GM12875 (cell line): Measurements from ENCODE around the gene SLC5A11.

Experiments
- H3K4me3 ChIP-seq: one replicate; pipeline ENCODE4 v1.5.1; 2011; ENCODE audit warnings: low read depth, low read length, control low read depth
- CTCF ChIP-seq: IDR thresholded peaks from 2 replicates; pipeline ENCODE4 v1.5.1; 2011; ENCODE audit warnings: low read depth, mild to moderate bottlenecking, control low read depth, inconsistent platforms, low read length, moderate library complexity, borderline replicate concordance; ENCODE audit not compliant: insufficient read depth

The SLC5A11 gene

GRCh38 chr16:24906901-24907300 lies 61.1 kb downstream of the SLC5A11 start:
- H3K4me3 ChIP-seq = no peak overlapping the region
- TF ChIP-seq CTCF = no peak

DNA sequence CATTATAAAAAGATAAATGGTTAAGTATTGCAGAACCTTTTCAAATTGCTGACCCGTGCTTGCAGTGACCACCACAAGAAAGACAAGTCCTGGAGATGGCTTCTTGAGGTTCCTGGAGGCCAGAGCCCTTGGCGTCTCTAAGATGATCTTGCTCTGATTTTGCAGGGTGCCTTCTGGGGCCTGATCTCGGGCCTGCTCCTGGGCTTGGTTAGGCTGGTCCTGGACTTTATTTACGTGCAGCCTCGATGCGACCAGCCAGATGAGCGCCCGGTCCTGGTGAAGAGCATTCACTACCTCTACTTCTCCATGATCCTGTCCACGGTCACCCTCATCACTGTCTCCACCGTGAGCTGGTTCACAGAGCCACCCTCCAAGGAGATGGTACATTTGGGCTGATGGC lies 63.0 kb downstream of the SLC5A11 start:
- no peak for TF ChIP-seq CTCF
- H3K4me3 ChIP-seq = no peak overlapping the region

DNA sequence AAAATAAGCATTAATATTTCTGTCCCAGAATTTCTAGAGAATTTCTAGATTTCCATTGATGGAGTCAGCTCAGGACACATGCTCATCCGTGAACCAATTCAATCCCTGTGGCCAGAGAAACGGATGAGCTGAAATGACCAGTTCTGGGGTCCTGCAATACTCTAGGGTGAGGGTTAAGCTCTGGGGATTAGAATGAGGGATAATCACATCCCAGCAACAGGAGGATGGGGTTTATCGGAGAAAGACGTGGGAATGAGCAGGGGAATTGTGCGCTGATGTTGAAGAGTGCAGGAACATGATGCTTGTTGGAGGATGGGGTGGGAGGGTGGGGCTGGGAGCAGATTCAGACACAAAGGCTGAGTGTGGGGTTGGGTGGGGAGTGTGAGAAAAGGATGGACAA lies 64.1 kb downstream of the SLC5A11 start:
- TF ChIP-seq CTCF = no peak
- no peak overlapping the region for H3K4me3 ChIP-seq

DNA sequence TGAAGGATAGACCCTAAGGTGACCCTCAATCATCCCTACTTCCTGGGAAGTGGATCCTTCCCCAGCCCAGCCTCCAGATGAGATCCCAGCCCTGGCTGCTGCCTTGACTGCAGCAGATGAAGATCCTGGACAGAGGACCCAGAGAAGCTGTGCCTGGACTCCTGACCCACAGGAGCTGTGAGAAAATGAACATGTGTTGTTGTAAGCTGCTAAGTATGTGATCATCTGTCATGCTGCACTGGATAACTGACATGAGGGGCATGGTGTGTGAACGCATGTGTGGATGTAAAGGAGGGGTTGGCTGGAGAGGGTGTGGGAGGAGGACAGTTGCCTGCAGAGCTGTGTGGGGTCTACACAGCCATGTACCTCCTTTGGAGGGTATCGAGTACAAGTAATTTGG lies 69.3 kb downstream of the SLC5A11 start:
- TF ChIP-seq CTCF = no peak
- no peak overlapping the region for H3K4me3 ChIP-seq

DNA sequence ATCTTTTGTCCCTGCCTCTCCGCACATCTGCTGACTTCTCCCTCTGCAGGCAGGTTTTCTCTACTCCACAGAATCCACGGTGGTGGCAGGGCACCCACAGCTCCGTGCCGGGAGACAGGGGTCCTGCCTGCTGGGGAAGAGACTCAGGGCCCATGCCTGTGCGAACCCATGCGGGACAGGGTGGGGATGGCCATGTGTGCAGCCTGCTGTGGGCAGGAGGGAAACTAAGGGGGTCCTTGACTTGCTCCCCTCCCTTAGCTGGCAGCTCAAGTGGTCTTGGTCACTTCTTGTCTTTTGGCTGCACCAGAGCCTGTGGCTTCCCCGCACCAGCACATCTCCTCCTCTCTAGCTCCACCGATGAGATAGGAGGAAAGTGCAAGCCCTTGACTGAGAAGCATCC lies 69.8 kb downstream of the SLC5A11 start:
- no peak overlapping the region for H3K4me3 ChIP-seq
- TF ChIP-seq CTCF = no peak

DNA sequence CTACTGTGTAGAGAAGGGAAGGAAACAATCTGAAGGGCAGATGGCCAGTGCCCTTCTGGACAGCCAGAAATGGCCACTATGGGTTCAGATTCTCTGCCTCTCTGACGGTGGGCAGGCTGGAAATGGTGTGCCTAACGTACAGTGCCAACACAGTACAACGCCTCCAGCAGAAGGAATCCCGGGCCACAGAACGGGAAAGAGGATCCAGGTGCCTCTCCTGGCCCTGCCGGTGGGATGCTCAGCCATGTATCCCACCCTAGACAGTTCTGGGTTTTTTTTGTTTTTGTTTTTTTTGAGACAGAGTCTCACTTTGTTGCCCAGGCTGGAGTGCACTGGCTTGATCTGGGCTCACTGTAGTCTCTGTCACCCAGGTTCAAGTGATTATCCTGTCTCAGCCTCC lies 71.5 kb downstream of the SLC5A11 start:
- TF ChIP-seq CTCF = no peak
- no peak overlapping the region for H3K4me3 ChIP-seq

DNA sequence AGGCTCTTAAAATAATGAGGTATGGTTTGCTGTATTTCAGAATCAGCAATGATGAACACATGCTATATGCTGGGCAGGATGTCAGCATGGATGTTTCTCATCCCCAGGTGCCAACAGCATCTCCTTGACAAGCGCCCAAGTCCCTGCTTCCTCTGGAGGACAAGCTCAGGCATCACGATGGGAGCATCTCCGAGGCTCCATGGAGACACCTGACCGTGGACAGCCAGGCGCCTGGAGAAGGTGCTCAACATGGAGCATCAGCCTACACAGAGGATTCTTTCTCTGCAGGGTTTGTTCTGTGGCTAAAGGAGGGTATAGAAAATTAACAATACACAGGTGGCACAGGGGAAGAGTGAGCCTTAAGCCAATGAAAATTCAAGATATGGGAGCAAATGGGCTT lies 72.1 kb downstream of the SLC5A11 start:
- H3K4me3 ChIP-seq = no peak overlapping the region
- TF ChIP-seq CTCF = no peak
